Nephron (organoid): ENCODE measurements around the gene PODXL2.
"Not testable (repeated sequence)": the region's sequence is repeated elsewhere in the genome, so short reads cannot be mapped to it uniquely, and the experiment has no call there.

Experiments
- H3K27ac Mint-ChIP-seq, 3 experiments: 2 replicates each; pipeline ENCODE4 v1.8.0; 2020; ENCODE audit warnings: mixed read lengths in 3 of 3, mild to moderate bottlenecking in 2 of 3, moderate library complexity in 1 of 3
- H3K27me3 Mint-ChIP-seq: 2 replicates; pipeline ENCODE4 v1.8.0; 2021; ENCODE audit warnings: low read depth, mild to moderate bottlenecking, moderate library complexity, mixed read lengths
- H3K36me3 Mint-ChIP-seq: 2 replicates; pipeline ENCODE4 v1.8.0; 2020; ENCODE audit warnings: low read depth, mixed read lengths
- H3K4me1 Mint-ChIP-seq: 2 replicates; pipeline ENCODE4 v1.8.0; 2020; ENCODE audit warnings: mixed read lengths
- H3K4me3 Mint-ChIP-seq, 3 experiments: 2 replicates each; pipeline ENCODE4 v1.8.0; 2020; ENCODE audit warnings: mild to moderate bottlenecking in 3 of 3, mixed read lengths in 3 of 3, moderate library complexity in 2 of 3
- H3K9me3 Mint-ChIP-seq: 2 replicates; pipeline ENCODE4 v1.8.0; 2020; ENCODE audit warnings: mixed read lengths
- CTCF ChIP-seq, 3 experiments: fragments of 200-600 bp; sonication (generic); IDR thresholded peaks; one replicate each; pipeline ENCODE4 v1.5.0; 2021; ENCODE audit warnings: antibody characterized with exemption in 3 of 3; ENCODE audit not compliant: unreplicated experiment in 3 of 3

PODXL2 gene

GRCh38 chr3:127678611-127679533, 49.9 kb downstream of the PODXL2 start:
- peaks cover 3% of the 10 kb centered on the region for H3K36me3 Mint-ChIP-seq
- H3K27ac Mint-ChIP-seq: no peak overlapping the region
- no peaks in the 10 kb centered on the region for H3K9me3 Mint-ChIP-seq
- TF ChIP-seq CTCF (IDR thresholded peaks at IDR 0.05; ENCODE audit: unreplicated experiment in 3 of 3): no peak
- H3K27me3 Mint-ChIP-seq: peaks cover 11% of the 10 kb centered on the region
- no peak overlapping the region for H3K4me3 Mint-ChIP-seq
- peaks cover 27% of the 10 kb centered on the region for H3K4me1 Mint-ChIP-seq

- Mint-ChIP-seq H3K27me3 (peaks cover 11% of the 10 kb centered on the region), H3K4me3 (no peak overlapping the region), H3K9me3 (no peaks in the 10 kb centered on the region), H3K4me1 (peaks cover 23% of the 10 kb centered on the region), H3K36me3 (peaks cover 3% of the 10 kb centered on the region), H3K27ac (no peak overlapping the region)
- no peak for TF ChIP-seq CTCF (IDR thresholded peaks at IDR 0.05; ENCODE audit: unreplicated experiment in 3 of 3)
Measured at GRCh38 chr3:127679534-127680145, 50.7 kb downstream of the PODXL2 start.

GRCh38 chr3:127680146-127680661, 51.2 kb downstream of the PODXL2 start:
- TF ChIP-seq CTCF (IDR thresholded peaks at IDR 0.05; ENCODE audit: unreplicated experiment in 3 of 3): no peak
- H3K36me3 Mint-ChIP-seq: peaks cover 3% of the 10 kb centered on the region
- H3K4me1 Mint-ChIP-seq: peaks cover 20% of the 10 kb centered on the region
- no peaks in the 10 kb centered on the region for H3K9me3 Mint-ChIP-seq
- H3K4me3 Mint-ChIP-seq: no peak overlapping the region
- H3K27ac Mint-ChIP-seq: no peak overlapping the region
- peaks cover 6% of the 10 kb centered on the region for H3K27me3 Mint-ChIP-seq

- Mint-ChIP-seq H3K27ac (peak overlapping the region in 2 of 3 experiments; percentile 82 to 85), H3K4me1 (peaks cover 20% of the 10 kb centered on the region), H3K36me3 (peaks cover 3% of the 10 kb centered on the region), H3K9me3 (no peaks in the 10 kb centered on the region), H3K27me3 (peaks cover 3% of the 10 kb centered on the region), H3K4me3 (no peak overlapping the region)
- TF ChIP-seq CTCF (IDR thresholded peaks at IDR 0.05; ENCODE audit: unreplicated experiment in 3 of 3): no peak
Measured at GRCh38 chr3:127680798-127681221, 51.8 kb downstream of the PODXL2 start.

GRCh38 chr3:127682175-127682554, 53.2 kb downstream of the PODXL2 start:
- H3K9me3 Mint-ChIP-seq, H3K27me3 Mint-ChIP-seq, H3K27ac Mint-ChIP-seq, H3K4me3 Mint-ChIP-seq, H3K36me3 Mint-ChIP-seq: not testable (repeated sequence)
- H3K4me1 Mint-ChIP-seq: peaks cover 15% of the 10 kb centered on the region

GRCh38 chr3:127682561-127682960, 53.6 kb downstream of the PODXL2 start:
- H3K9me3 Mint-ChIP-seq: no peaks in the 10 kb centered on the region
- no peak overlapping the region for H3K27ac Mint-ChIP-seq
- no peak overlapping the region for H3K4me3 Mint-ChIP-seq
- peaks cover 3% of the 10 kb centered on the region for H3K27me3 Mint-ChIP-seq
- H3K36me3 Mint-ChIP-seq: no peaks in the 10 kb centered on the region
- TF ChIP-seq CTCF (IDR thresholded peaks at IDR 0.05; ENCODE audit: unreplicated experiment in 3 of 3): no peak
- H3K4me1 Mint-ChIP-seq: peaks cover 15% of the 10 kb centered on the region
